Measurements from ENCODE around the gene ZNF33B. TPM values are rescaled to one million over a fixed set of nuclear protein-coding genes. Genes with fewer than 3 reads are reported as not detected.
A peak's percentile ranks its signal among the peaks of the same experiment; 100 is the strongest.
"Not testable (repeated sequence)": the region's sequence is repeated elsewhere in the genome, so short reads cannot be mapped to it uniquely, and the experiment has no call there.

Gene ZNF33B
- total RNA-seq (10 to 100 TPM; 16.7 to 34.1 (median 26.1) TPM), polyA plus RNA-seq (10 to 100 TPM; 12.2 to 19.4 (median 12.8) TPM)
- long read RNA-seq, donor 1, full-length matches to known transcripts = 3 of 3 reads
- long read RNA-seq, donor 1, partial matches to known transcripts = 0 of 3 reads
- long read RNA-seq, donor 1, other reads (novel, unspliced or antisense) = 0 of 3 reads
- long read RNA-seq, donor 2 = 0 reads

DNA sequence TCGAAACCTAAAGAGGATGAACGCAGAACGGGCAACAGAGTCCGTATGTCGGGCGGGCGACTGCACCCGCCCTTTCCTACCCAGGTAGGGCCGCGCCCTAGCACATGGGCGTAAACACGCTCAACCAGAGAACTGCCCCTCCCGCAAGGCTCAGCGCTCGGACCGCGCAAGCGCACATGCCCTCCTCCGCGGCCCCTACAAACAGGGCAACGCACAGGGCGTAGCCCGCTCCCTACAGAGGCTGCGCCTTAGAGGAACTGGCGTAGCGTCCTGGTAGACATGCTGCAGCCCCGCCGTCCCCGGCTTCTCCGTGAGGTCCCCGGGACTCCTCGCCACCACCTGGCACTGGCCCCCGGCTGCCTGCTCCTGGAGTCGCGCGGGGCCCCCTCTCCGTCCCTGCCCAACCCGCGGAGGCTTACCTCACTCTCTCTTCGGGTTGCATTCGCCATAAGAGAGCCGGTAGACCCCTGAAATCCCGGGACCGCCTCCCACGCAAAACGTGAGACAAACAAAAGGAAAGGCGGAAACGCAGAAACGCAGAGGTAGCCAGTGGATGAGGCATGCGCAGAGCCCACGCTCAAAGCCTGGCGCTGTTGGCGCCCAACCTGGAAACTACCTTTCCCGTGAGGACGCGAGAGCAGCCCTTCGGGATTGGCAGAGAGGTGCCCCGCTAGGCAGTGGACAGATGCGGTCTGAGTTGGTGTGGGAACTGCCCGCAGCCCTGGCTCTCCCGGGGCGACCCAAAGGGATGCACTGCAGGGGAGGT lies at the start of gene ZNF33B:
ZNF33B (minus strand) TSS at position 516 of the 766 bp plus-strand sequence. CDS start 1,642 bp downstream, outside the sequence.
- intact Hi-C loops (cut with DNase I; ENCODE audit: low total_unique reads) = loop anchor here (5.0 to 10.0 kb wide), 2 partner anchors 86 to 147 kb away; partner anchors contain the start of gene BMS1
- TF ChIP-seq POLR2AphosphoS5 (IDR thresholded peaks at IDR 0.05) (peak; percentile 90 to 95 (median 95)), POLR2A (IDR thresholded peaks at IDR 0.05) (peak in 2 of 3 donors; percentile 3 to 39), CTCF (IDR thresholded peaks at IDR 0.05 in 8 of 11, conservative IDR thresholded peaks at IDR 0.05 in 3 of 11) (no peak)
- Histone ChIP-seq H3K4me3 (peak within 1 kb of the TSS; percentile 80 to 97 (median 86)), H3K9me3 (no peaks in the 10 kb centered on the region), H3K36me3 (peaks cover 0 to 31% (median 0%) of the 10 kb centered on the region in 6 donors), H3K27ac (peak within 1 kb of the TSS; percentile 84 to 97 (median 96)), H3K4me1 (peaks cover 10 to 50% (median 20%) of the 10 kb centered on the region in 6 donors), H3K27me3 (replicated peaks in 1 of 7) (no peaks in the 10 kb centered on the region)
- 0 to 1% (median 0%) methylated on average over 35 to 62 of the region's 62 CpGs for WGBS, 5 donors
- DNase-seq = peak; percentile 99

GRCh38 chr10:42684517-42684916 lies 46.1 kb upstream of the ZNF33B start:
- Histone ChIP-seq H3K4me1 (no peaks in the 10 kb centered on the region), H3K9me3 (no peaks in the 10 kb centered on the region), H3K4me3 (no peak overlapping the region), H3K27ac (no peak overlapping the region), H3K27me3 (replicated peaks in 1 of 7) (no peaks in the 10 kb centered on the region), H3K36me3 (no peaks in the 10 kb centered on the region)
- intact Hi-C loops (cut with DNase I; ENCODE audit: low total_unique reads) = no loop called here
- WGBS, 5 donors = 81 to 87% (median 85%) methylated on average over 2 of the region's 2 CpGs
- TF ChIP-seq CTCF (IDR thresholded peaks at IDR 0.05 in 8 of 11, conservative IDR thresholded peaks at IDR 0.05 in 3 of 11) (no peak), POLR2A (IDR thresholded peaks at IDR 0.05) (no peak)
- no peak for DNase-seq

DNA sequence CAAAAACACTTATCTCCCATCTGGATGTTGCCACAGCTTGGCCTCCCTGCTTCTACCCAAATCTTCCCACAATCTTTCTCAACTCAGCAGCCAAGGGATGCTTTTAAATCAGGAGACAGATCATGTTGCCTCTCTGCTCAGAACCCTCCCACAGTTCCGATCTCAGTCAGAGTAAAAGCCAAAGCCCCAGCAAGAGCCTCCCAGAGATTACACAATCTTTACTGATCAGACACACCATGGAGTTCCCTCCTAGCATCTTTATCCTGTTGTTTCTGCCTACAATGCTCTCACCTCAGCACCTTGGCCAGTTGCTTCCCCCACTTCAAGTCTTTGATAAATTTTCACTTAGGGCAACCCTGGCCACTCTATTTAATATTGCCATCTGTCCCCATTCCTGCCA lies 41.9 kb upstream of the ZNF33B start:
- intact Hi-C loops (cut with DNase I; ENCODE audit: low total_unique reads) = no loop called here
- no peak for TF ChIP-seq CTCF (IDR thresholded peaks at IDR 0.05 in 8 of 11, conservative IDR thresholded peaks at IDR 0.05 in 3 of 11)
- TF ChIP-seq POLR2A (IDR thresholded peaks at IDR 0.05) = no peak
- no peak for TF ChIP-seq POLR2AphosphoS5 (IDR thresholded peaks at IDR 0.05)

GRCh38 chr10:42665181-42665979 lies 27.0 kb upstream of the ZNF33B start:
- H3K9me3 ChIP-seq; intact Hi-C loops (cut with DNase I; ENCODE audit: low total_unique reads); H3K27me3 ChIP-seq (replicated peaks in 1 of 7); DNase-seq; H3K4me1 ChIP-seq; H3K4me3 ChIP-seq; H3K27ac ChIP-seq; H3K36me3 ChIP-seq: not testable (repeated sequence)
- WGBS, 5 donors = 83 to 86% (median 83%) methylated on average over 19 to 24 of the region's 24 CpGs

More for the DNA sequence above, 41.9 kb upstream of the ZNF33B start:
- Histone ChIP-seq H3K36me3 (no peaks in the 10 kb centered on the region), H3K4me1 (no peaks in the 10 kb centered on the region), H3K4me3 (no peak overlapping the region), H3K9me3 (peaks cover 0 to 10% (median 0%) of the 10 kb centered on the region in 8 donors), H3K27ac (no peak overlapping the region), H3K27me3 (replicated peaks in 1 of 7) (no peaks in the 10 kb centered on the region)
- WGBS, 5 donors = 84 to 100% (median 89%) methylated on average over 1 of the region's 1 CpG
- no peak for DNase-seq
